CD4-positive, alpha-beta T cell treated with Interleukin-17A for 1 hour (primary cell): Measurements from ENCODE around the gene NMU.
"Not testable (repeated sequence)": the region's sequence is repeated elsewhere in the genome, so short reads cannot be mapped to it uniquely, and the experiment has no call there.

Source experiments
- DNase-seq: peaks from one replicate; pipeline ENCODE4 v3.0.0-alpha.2; 2020

NMU gene

GRCh38 chr4:55618546-55619143 is 17.5 kb downstream of the NMU start:
- no peak for DNase-seq

DNA sequence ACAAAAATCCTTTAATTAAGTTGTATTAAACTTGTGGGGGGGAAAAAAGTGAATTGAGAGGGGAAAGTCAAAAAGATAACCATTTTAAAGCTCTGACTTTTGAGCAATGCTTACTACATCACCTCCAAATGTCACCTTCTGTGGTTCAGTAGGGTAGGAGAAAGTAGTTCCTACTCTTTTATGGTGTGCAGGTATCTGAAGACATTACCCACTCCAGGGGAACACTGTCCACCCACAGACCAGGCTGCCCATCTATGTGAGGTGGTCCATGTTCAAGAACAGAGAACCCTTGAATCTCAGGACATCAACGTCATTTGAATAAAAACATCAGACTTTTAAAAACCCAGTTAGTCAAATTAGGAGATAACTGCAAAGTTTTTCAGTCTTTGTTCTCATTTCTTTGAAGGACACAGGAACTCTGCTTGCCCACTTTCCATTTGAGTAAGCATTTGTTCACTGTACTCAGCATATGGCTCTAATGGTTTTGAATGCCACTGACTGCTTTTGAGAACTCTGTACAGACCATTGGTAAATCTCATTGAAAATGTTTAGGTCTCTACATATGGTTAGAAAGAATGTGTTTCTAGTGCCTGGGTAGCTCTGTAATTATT is 18.4 kb downstream of the NMU start:
- no peak for DNase-seq

- no peak for DNase-seq
Observed at GRCh38 chr4:55615008-55615407, 21.1 kb downstream of the NMU start.

DNA sequence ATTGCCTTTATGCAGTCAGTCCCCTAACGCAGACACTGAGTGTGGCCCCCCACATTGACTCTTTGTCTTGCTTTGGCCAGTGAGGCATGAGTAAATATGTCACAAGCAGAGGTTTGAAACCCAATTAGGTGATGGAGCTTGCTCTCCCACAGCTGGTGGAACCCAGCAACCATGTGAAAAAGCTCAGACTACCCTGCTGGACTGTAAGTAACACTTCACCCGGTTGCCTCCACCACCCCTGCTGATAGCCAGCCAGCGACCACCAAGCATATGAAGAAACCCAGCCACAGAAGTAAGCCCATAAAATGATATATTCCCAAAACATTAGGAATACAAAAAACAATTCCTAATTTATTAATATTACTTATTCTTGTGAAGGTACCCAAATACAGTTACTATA is 22.5 kb downstream of the NMU start:
- no peak for DNase-seq

- DNase-seq: no peak
Observed at GRCh38 chr4:55612341-55612740, 23.8 kb downstream of the NMU start.

- DNase-seq: no peak
Observed at GRCh38 chr4:55611358-55612059, 24.6 kb downstream of the NMU start.

DNA sequence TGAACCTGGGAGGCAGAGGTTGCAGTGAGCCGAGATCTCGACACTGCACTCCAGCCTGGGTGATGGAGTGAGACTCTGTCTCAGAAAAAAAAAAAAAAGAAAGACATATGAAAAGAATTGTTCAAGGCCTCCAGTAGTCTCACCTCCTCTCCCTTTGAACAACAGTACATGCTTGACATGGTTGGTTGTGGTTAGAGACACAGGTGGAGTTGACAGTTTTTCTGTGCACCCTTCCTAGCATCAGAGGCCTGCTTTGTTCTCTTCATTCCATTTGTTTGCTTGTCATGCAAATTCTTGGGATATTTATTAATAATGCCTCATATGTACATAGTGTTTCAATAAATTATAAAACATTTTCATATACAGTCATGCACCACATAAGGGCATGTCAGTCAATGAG is 25.7 kb downstream of the NMU start:
- DNase-seq: no peak

GRCh38 chr4:55609393-55609866 is 26.7 kb downstream of the NMU start:
- no peak for DNase-seq

DNA sequence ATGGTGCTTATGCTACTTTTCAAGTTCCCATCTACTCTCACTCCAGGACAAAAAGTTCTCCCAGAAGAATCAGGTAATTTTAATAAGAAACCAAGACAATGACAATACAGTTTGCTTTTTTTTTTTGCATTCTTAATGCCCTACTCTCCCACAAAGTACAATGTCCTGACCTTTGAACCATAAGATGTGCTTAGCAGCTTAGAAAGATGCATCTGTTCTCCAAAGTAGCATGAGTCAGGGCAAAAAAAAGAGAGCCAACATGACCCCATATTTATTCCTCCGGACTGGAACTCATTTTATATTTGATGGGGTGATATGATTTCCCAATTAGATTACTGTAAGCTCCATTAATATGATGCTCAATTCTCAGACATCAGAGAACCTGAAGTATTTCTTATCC is 27.5 kb downstream of the NMU start:
- no peak for DNase-seq

- DNase-seq: no peak
Observed at GRCh38 chr4:55604996-55605395, 31.1 kb downstream of the NMU start.

- no peak for DNase-seq
Observed at GRCh38 chr4:55600640-55601039, 35.5 kb downstream of the NMU start.

DNA sequence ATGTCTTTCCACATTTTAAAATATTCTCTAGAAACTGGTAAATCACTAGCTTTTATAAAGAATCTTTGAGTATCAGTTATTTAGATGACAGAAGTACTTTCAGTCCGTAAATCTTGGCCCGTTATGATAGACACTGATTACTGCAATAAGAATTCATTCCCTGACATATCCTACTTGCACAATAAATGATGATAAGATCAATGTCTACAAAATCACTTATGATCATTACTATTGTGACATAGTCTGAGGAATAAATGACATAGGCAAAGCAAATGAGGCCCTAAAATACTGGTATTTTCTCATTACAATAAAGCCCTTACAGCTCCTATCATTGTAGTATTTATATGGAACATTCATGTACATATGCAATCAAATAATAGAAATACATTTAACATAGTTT is 37.5 kb downstream of the NMU start:
- no peak for DNase-seq

DNA sequence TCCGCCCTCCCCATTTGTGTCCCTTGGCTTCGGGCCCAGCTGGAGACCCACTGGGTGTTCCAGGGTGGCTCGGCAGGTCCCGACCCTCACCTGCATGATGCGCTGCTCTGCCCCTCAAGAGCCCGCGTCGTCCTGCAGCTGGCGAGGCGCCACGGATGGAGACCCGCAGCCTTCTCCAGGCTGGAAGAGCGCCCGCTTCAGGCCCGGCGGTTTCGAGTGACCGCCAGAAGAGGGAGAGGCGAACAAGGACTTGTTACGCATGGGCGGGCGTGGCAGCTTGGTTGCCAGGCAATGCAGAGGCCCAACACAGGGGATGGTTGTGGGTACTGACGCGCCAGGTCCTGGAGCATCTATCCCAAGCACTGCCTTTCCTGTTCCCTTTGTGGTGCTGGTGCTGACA is 44.1 kb downstream of the NMU start, which contains the start of gene PDCL2:
Gene PDCL2, minus strand, starts transcription at position 232 of the 400 bp plus-strand sequence. Its CDS starts 136 bp downstream, at position 96.
- DNase-seq: no peak

DNA sequence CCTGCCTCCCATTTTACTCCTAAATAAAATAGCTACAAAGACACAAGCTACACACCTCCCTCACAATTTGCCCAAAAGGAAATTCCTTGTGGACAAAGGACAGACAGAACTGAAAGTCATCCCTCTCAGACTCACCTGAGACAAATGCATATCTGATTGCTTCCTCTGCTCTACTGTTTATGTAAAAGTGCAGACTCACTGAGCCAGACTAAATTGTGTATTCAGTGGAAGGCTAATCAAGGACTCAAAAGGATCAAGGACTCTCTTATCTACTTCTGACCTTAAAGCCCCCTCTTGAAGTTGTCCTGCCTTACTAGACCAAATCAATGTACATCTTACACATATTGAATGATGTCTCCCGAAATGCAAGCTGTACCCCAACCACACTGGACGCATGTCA is 47.9 kb downstream of the NMU start:
- DNase-seq: no peak

- DNase-seq: not testable (repeated sequence)
Observed at GRCh38 chr4:55582773-55583172, 53.3 kb downstream of the NMU start.

GRCh38 chr4:55578341-55579010 is 57.6 kb downstream of the NMU start:
- DNase-seq: no peak

DNA sequence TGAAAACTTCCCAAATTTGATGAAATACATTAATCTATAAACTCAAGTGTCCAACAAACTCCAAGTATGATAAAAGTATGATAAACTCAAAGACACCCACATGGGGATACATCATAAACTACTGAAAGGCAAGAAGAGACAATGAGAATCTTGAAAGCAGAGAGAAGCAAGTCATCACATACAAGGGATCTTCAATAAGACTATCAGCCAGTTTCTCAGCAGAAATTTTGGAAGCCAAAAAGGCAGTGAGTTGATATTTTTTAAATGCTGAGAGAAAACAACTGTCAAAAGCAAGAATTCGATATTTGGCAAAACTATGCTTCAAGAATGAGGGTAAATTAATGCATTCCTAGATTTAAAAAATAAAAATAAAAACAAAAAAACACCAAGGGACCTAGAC is 60.6 kb downstream of the NMU start:
- DNase-seq: no peak

GRCh38 chr4:55574252-55574651 is 61.8 kb downstream of the NMU start:
- no peak for DNase-seq

DNA sequence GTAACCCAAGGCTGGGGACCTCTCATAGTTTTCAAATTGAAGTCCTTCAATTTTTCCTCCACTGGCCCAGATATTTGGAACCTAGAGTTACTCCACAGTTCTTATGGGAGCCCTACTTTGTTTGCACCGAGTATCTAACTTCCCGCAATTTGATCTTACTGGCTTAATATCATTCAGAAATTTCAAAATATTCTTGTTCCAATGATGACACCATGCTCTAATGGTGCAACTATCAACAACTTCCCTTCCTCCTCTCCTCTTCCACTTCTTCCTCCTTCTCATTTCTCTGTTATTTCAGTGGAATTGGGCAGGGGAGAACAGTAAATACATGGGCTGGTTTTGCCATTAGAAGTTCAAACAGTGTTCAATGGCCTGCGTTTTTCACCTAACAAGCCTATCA is 64.3 kb downstream of the NMU start:
- no peak for DNase-seq

DNA sequence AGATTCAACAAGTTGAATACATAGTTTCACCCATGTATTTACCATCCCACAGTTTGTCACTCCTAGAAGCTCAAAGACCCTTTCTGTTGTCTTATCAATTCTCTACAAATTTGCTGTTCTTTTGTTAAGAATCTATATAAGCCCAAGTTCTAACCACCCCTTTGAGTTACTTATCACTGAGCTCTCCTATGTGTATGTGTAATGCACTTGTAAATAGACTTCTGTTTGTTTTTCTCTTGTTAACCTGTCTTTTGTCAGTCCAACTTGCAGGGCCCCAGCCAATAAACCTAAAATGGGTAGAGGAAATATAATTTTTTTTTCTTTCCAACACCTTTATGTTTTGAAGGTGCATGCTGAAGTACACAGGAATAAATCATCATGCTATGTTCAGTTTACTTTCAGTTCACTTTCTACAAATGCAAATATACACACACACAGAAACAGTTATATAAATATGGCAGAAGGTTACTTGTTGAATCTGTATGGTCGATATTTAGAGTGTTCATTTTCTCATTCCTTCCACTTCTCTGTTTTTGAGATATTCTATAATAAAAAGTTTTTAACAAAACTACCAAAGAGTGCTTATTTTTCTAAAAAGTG is 67.1 kb downstream of the NMU start:
- no peak for DNase-seq

GRCh38 chr4:55561889-55562288 is 74.2 kb downstream of the NMU start:
- no peak for DNase-seq

GRCh38 chr4:55560096-55560495 is 76.0 kb downstream of the NMU start:
- DNase-seq: no peak

DNA sequence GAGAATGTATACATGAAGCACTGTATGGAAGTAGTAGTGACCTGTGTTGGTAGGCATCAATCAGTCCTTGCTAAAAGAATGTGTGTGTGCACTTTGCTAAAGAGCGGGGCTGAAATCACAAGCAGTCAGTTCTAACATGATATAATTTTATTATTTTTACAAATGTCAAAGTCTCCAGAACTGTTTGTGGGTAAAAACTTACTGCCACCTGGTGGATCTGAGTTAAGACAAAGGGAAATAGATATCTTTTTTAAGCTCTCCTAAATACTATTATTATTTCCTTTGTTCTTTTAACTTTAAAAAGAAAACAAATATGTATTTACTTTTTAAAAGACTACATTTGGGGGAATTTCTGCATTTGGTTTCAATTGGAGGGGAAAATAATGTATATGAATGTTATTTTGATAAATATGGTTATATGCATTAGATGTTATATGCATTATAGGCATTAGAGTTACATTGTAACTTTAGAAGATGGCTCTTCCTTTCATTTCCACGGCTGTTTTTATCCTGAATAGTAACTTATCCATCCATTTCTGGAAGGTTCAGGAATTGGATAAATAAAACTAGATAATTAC is 81.6 kb downstream of the NMU start:
- peak; percentile 58 for DNase-seq
